Adipocyte (in vitro differentiated cells): ENCODE data around the gene MOG.

Experiments
- DNase-seq: peaks from one replicate; pipeline ENCODE4 v3.0.0-alpha.2; 2015; ENCODE audit warnings: low read depth
- H3K27me3 ChIP-seq: replicated peaks from 2 replicates; pipeline ENCODE4 v1.7.0; 2013; ENCODE audit warnings: mild to moderate bottlenecking, low read length, moderate library complexity; ENCODE audit not compliant: control insufficient read depth, insufficient read depth
- H3K36me3 ChIP-seq: 2 replicates; pipeline ENCODE4 v1.7.0; 2013; ENCODE audit warnings: low read length, mild to moderate bottlenecking, moderate library complexity; ENCODE audit not compliant: control insufficient read depth, insufficient read depth, severe bottlenecking
- H3K4me1 ChIP-seq: 2 replicates; pipeline ENCODE4 v1.7.0; 2013; ENCODE audit warnings: mild to moderate bottlenecking, low read length, moderate library complexity; ENCODE audit not compliant: control insufficient read depth, insufficient read depth
- H3K4me3 ChIP-seq: 2 replicates; pipeline ENCODE4 v1.7.0; 2013; ENCODE audit warnings: mild to moderate bottlenecking, low read length, moderate library complexity
- H3K9ac ChIP-seq: 2 replicates; pipeline ENCODE4 v1.7.0; 2013; ENCODE audit warnings: mild to moderate bottlenecking, low read length, moderate library complexity
- H3K9me3 ChIP-seq: 2 replicates; pipeline ENCODE4 v1.7.0; 2013; ENCODE audit warnings: mild to moderate bottlenecking, low read length, moderate library complexity; ENCODE audit not compliant: control insufficient read depth

The MOG gene

GRCh38 chr6:29656798-29657197, at the start of gene MOG:
Gene MOG, plus strand, starts transcription at chr6:29657092. Its CDS starts 118 bp downstream, at chr6:29657210.
- H3K9ac ChIP-seq, result no peak within 1 kb of the TSS
- no peaks in the 10 kb centered on the region for H3K9me3 ChIP-seq
- no peak within 1 kb of the TSS for H3K4me3 ChIP-seq
- H3K36me3 ChIP-seq, result no peaks in the 10 kb centered on the region
- no peak for DNase-seq
- no peaks in the 10 kb centered on the region for H3K4me1 ChIP-seq
- peaks cover 42% of the 10 kb centered on the region for H3K27me3 ChIP-seq

GRCh38 chr6:29608131-29608530, 48.8 kb upstream of the MOG start:
- Histone ChIP-seq H3K4me1 (no peaks in the 10 kb centered on the region), H3K9ac (no peak overlapping the region), H3K36me3 (peaks cover 30% of the 10 kb centered on the region), H3K4me3 (no peak overlapping the region), H3K27me3 (no peaks in the 10 kb centered on the region), H3K9me3 (no peaks in the 10 kb centered on the region)
- no peak for DNase-seq

- no peaks in the 10 kb centered on the region for H3K4me1 ChIP-seq
- H3K27me3 ChIP-seq, result no peaks in the 10 kb centered on the region
- H3K36me3 ChIP-seq, result peaks cover 35% of the 10 kb centered on the region
- no peaks in the 10 kb centered on the region for H3K9me3 ChIP-seq
- H3K4me3 ChIP-seq, result no peak overlapping the region
- no peak overlapping the region for H3K9ac ChIP-seq
- DNase-seq, result no peak
These were observed 46.4 kb upstream of the MOG start for GRCh38 chr6:29610540-29610939.

- H3K9me3 ChIP-seq, result no peaks in the 10 kb centered on the region
- H3K36me3 ChIP-seq, result peaks cover 31% of the 10 kb centered on the region
- H3K27me3 ChIP-seq, result no peaks in the 10 kb centered on the region
- H3K4me3 ChIP-seq, result no peak overlapping the region
- no peak overlapping the region for H3K9ac ChIP-seq
- no peak for DNase-seq
- H3K4me1 ChIP-seq, result no peaks in the 10 kb centered on the region
These were observed 45.5 kb upstream of the MOG start for GRCh38 chr6:29611426-29611825.

- Histone ChIP-seq H3K4me1 (no peaks in the 10 kb centered on the region), H3K27me3 (no peaks in the 10 kb centered on the region), H3K4me3 (no peak overlapping the region), H3K9me3 (no peaks in the 10 kb centered on the region), H3K9ac (no peak overlapping the region), H3K36me3 (peaks cover 17% of the 10 kb centered on the region)
- DNase-seq, result no peak
These were observed 38.9 kb upstream of the MOG start for GRCh38 chr6:29617782-29618554.

GRCh38 chr6:29619578-29620160, 37.2 kb upstream of the MOG start:
- no peak for DNase-seq
- Histone ChIP-seq H3K9ac (no peak overlapping the region), H3K36me3 (peaks cover 16% of the 10 kb centered on the region), H3K4me1 (no peaks in the 10 kb centered on the region), H3K27me3 (no peaks in the 10 kb centered on the region), H3K9me3 (no peaks in the 10 kb centered on the region), H3K4me3 (no peak overlapping the region)

- H3K9me3 ChIP-seq, result no peaks in the 10 kb centered on the region
- no peak overlapping the region for H3K4me3 ChIP-seq
- no peak for DNase-seq
- no peaks in the 10 kb centered on the region for H3K4me1 ChIP-seq
- no peaks in the 10 kb centered on the region for H3K27me3 ChIP-seq
- peaks cover 15% of the 10 kb centered on the region for H3K36me3 ChIP-seq
- H3K9ac ChIP-seq, result no peak overlapping the region
These were observed 36.3 kb upstream of the MOG start for GRCh38 chr6:29620630-29621029.

GRCh38 chr6:29624520-29624961, 32.4 kb upstream of the MOG start:
- Histone ChIP-seq H3K27me3 (no peaks in the 10 kb centered on the region), H3K4me3 (no peak overlapping the region), H3K9ac (no peak overlapping the region), H3K4me1 (peaks cover 6% of the 10 kb centered on the region), H3K36me3 (peaks cover 15% of the 10 kb centered on the region), H3K9me3 (no peaks in the 10 kb centered on the region)
- no peak for DNase-seq

- Histone ChIP-seq H3K27me3 (no peaks in the 10 kb centered on the region), H3K9me3 (no peaks in the 10 kb centered on the region), H3K4me1 (peaks cover 6% of the 10 kb centered on the region), H3K9ac (no peak overlapping the region), H3K36me3 (peaks cover 11% of the 10 kb centered on the region), H3K4me3 (no peak overlapping the region)
- no peak for DNase-seq
These were observed 31.5 kb upstream of the MOG start for GRCh38 chr6:29625337-29625930.

- Histone ChIP-seq H3K9me3 (no peaks in the 10 kb centered on the region), H3K4me1 (peaks cover 10% of the 10 kb centered on the region), H3K27me3 (no peaks in the 10 kb centered on the region), H3K36me3 (peaks cover 4% of the 10 kb centered on the region), H3K4me3 (peak overlapping the region; percentile 70), H3K9ac (no peak overlapping the region)
- DNase-seq, result peak; percentile 32
These were observed 29.7 kb upstream of the MOG start for GRCh38 chr6:29626948-29627754.
